Activated T-cell treated with anti-CD3 and anti-CD28 coated beads for 24 hours (primary cell): ENCODE measurements around the gene DCLRE1C.
"Not testable (repeated sequence)": the region's sequence is repeated elsewhere in the genome, so short reads cannot be mapped to it uniquely, and the experiment has no call there.

Experiments
- DNase-seq: peaks from one replicate; pipeline ENCODE4 v3.0.0-alpha.2; 2020; ENCODE audit warnings: low read depth

DCLRE1C gene

GRCh38 chr10:14945108-14945507 lies 8.8 kb downstream of the DCLRE1C start:
- no peak for DNase-seq

DNA sequence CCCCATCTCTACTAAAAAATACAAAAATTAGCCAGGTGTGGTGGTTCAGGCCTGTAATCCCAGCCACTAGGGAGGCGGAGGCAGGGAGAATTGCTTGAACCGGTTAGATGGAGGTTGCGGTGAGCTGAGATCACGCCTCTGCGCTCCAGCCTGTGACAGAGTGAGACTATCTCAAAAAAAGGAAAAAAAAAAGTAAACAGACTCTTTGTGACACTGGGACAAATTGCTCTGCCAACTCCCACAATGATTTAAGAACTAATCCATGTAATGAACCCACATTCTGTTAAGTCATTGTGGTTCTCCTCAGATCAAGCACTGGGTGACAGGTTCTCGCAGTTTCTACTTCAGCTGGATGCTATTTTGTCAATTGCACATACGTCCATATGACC lies 11.0 kb downstream of the DCLRE1C start:
- DNase-seq = not testable (repeated sequence)

DNA sequence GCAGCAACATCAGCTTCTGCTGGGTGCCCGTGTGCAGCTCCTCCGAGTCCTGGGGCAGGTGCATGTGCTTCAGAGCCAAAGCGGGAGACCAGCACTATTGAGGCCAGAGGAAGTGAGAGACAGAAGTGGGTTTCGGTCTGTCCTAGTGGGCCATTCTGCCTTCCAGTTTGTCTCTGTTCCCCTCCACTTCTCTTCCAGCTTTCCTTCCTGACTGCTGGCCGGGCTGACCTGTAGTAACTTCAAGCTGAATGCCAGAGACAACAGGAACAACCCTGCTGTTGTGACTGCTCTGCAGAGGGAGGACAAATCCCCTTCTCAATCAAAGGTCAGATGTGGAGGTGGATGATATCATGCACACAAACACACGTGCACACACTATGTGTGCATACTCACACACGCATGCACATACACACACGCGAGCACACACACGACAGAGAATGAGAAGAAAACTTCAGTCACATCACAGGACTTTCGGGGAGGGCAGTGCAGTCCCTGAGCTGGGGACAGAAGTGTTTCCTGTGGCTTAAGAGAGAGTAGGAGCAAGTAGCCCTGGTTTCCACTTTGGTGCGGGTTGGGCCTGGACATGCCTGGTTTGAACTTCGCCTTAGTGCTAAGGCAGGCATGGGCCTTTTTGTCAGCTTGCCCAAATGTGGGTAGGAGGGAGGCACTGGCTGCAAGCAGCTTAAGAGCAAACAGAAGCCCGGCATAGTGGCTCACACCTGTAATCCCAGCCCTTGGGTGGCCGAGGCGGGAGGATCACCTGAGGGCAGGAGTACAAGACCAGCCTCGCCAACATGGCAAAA lies 11.5 kb downstream of the DCLRE1C start:
- DNase-seq = not testable (repeated sequence)

GRCh38 chr10:14938971-14939370 lies 14.9 kb downstream of the DCLRE1C start:
- DNase-seq = not testable (repeated sequence)

GRCh38 chr10:14936584-14936983 lies 17.3 kb downstream of the DCLRE1C start:
- DNase-seq = no peak

DNA sequence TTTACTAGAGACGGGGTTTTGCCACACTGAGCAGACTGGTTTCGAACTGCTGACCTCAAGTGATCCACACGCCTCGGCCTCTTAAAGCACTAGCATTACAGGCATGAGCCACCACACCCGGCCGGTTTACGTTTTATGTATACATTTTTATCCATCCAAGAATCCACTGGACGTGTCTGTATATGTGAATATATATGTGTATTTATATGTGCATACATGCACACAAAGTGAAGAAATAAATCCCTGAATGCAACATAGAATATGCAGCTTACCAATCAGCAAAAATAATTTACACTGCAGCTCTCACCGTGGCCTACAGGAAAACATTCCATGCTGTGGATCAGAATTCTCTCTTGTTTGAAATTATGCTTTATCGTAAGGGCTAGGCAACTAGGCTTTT lies 23.3 kb downstream of the DCLRE1C start:
- no peak for DNase-seq

- DNase-seq = no peak
These were observed 27.0 kb downstream of the DCLRE1C start for GRCh38 chr10:14926722-14927416.

GRCh38 chr10:14926061-14926470 lies 27.8 kb downstream of the DCLRE1C start:
- no peak for DNase-seq

GRCh38 chr10:14925268-14925667 lies 28.6 kb downstream of the DCLRE1C start:
- DNase-seq = no peak

GRCh38 chr10:14924013-14924412 lies 29.9 kb downstream of the DCLRE1C start:
- DNase-seq = no peak

DNA sequence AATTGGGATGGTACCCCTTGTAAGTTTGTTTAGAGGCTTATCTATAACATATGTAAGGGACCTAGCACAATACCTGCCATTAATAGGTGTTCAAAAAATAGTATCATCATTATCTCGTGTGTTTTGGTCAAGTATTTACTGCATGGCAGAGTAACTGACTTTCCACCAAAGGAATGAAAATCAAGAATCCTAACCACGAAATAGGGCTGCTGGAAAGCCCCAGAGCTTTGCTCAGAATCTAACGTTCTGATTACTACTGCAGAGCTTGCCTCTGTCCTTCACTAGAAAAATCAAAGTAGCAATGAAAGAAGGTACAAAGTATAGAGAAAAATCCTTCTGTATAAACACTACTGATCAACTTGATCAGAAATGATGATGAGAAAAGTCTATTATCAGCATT lies 34.9 kb downstream of the DCLRE1C start:
- no peak for DNase-seq

GRCh38 chr10:14917827-14918226 lies 36.1 kb downstream of the DCLRE1C start:
- DNase-seq = no peak

DNA sequence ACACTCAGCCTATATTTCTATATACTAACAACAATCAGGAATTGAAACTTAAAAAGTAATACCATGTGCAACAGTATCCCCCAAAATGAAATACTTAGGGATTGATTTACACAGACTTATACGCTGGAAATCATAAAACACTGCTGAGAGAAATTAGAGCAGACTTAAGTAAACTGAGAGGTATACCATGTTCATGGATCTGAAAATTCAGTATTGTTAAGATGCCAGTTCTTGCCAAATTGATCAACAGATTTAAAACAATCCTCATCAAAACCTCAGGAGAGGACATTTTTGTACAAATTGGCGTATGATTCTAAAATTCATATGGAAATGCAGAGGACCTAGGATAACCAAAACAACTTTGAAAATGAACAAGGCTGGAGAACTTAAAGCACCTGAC lies 37.3 kb downstream of the DCLRE1C start:
- no peak for DNase-seq

DNA sequence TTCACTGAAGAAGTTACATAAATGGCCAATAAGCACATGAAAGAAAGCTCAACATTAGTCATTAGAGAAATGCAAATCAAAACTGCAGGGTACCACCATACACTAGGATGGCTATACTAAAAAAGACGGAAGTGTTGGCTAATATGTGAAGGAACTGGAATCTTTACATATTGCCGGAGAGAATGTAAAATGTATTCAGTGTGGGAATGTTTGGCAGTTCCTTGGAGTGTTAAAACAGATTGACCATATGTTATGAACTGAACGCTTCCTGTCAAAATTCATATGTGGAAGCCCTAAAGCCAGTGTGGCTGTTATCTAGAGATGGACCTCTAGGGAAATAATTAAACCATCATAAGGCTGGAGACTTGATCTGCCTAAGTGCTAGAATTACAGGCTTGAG lies 42.1 kb downstream of the DCLRE1C start:
- no peak for DNase-seq

- DNase-seq = no peak
These were observed 42.9 kb downstream of the DCLRE1C start for GRCh38 chr10:14910953-14911352.

GRCh38 chr10:14909101-14909500 lies 44.8 kb downstream of the DCLRE1C start:
- no peak for DNase-seq

GRCh38 chr10:14907591-14907990 lies 46.3 kb downstream of the DCLRE1C start:
- not testable (repeated sequence) for DNase-seq

GRCh38 chr10:14906765-14907164 lies 47.1 kb downstream of the DCLRE1C start:
- no peak for DNase-seq

DNA sequence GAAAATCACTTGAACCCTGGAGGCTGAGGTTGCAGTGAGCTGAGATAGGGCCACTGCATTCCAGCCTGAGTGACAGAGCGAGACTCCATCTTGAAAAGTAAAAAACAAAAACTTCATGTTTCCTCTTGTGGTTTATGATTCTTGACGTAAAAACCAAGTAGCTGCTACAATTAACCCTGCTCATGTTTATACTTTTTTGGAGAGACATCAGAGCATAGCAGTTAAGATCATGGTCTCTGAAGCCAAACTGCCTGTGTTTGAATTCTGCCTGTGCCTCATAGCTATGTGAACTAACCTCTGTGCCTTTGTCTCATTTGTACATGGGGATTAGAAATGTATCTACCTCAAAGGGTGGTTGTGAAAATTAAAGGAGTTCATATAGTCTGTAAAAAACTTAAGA lies 48.0 kb downstream of the DCLRE1C start:
- DNase-seq = no peak

GRCh38 chr10:14904864-14905263 lies 49.0 kb downstream of the DCLRE1C start:
- DNase-seq = no peak

- no peak for DNase-seq
These were observed 49.6 kb downstream of the DCLRE1C start for GRCh38 chr10:14904316-14904732.

DNA sequence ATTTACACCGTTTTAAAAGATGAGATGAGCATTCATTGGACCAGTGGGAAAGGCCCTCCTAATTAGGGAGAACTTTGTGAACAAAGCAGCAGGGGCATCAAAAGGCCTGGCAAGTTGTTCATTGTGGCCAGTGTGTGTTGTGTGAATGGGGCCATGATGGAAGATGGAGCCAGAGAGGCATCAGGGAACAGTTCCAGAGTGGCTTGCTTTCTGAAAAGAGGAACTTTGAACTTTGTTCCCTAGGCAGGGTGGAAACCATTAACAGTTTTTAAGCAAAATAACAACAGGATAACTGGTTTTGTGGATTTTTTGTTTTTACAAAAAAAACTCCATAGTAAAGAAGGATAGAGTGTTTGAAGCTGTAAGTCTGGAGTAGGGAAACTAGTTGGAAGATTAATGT lies 62.7 kb downstream of the DCLRE1C start:
- DNase-seq = no peak

DNA sequence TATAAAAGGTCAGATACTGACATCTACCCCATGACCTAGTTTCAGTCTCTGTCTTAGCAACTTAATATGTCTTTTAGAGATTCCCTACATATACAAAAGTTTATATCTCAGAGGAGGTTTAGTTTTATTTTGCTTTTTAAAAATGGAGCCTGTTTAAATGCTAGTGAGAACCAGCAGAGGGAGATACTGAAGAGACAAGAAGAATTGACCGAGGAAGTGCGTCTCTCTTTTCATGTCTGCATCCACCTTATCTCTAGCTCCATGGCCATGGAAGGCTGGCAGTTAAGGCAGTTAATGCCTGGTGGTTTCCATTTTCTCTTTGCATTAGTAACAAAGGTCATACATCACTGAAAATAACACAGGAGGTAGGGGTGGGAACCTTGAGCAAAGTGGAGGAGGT lies 64.6 kb downstream of the DCLRE1C start:
- no peak for DNase-seq

DNA sequence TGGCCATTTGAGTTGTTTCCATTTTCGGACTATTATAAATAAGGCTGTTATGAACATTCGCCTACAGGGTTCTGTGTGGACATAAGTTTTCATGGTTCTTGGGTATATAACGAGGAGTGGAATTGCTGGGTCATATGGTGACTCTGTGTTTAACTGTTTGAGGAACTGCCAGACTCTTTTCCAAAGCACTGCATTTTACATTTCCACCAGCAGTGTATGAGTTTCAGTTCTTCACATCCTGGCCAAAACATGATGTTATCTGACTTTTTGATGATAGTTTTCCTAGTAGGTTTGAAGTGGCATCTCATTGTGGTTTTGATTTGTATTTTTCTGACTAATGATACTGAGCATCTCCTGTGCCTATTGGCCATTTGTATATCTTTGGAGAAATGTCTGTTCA lies 69.8 kb downstream of the DCLRE1C start:
- DNase-seq = no peak
